AG09309 (cell line): ENCODE data around the gene KIT.

Experiments
- DNase-seq: peaks from one replicate; pipeline ENCODE4 v3.0.0-alpha.2; 2010; ENCODE audit warnings: low read depth
- H3K4me3 ChIP-seq: 2 replicates; pipeline ENCODE4 v1.5.1; 2011; ENCODE audit warnings: mild to moderate bottlenecking, low read depth, low read length, moderate library complexity; ENCODE audit not compliant: control insufficient read depth
- CTCF ChIP-seq: IDR thresholded peaks from 2 replicates; pipeline ENCODE4 v1.5.1; 2011; ENCODE audit warnings: mild to moderate bottlenecking, low read depth, low read length, inconsistent platforms; ENCODE audit not compliant: insufficient read depth, control insufficient read depth; ENCODE audit errors: missing control alignments

The KIT gene

GRCh38 chr4:54743562-54743961 is 85.8 kb downstream of the KIT start:
- DNase-seq, result no peak
- no peak overlapping the region for H3K4me3 ChIP-seq
- no peak for TF ChIP-seq CTCF

GRCh38 chr4:54744487-54744886 is 86.7 kb downstream of the KIT start:
- no peak overlapping the region for H3K4me3 ChIP-seq
- no peak for DNase-seq
- no peak for TF ChIP-seq CTCF

- no peak overlapping the region for H3K4me3 ChIP-seq
- DNase-seq, result no peak
- no peak for TF ChIP-seq CTCF
Measured at GRCh38 chr4:54745031-54745770, 87.4 kb downstream of the KIT start.

GRCh38 chr4:54746218-54746617 is 88.5 kb downstream of the KIT start:
- H3K4me3 ChIP-seq, result no peak overlapping the region
- TF ChIP-seq CTCF, result no peak
- peak; percentile 81 for DNase-seq

- no peak overlapping the region for H3K4me3 ChIP-seq
- DNase-seq, result no peak
- TF ChIP-seq CTCF, result no peak
Measured at GRCh38 chr4:54750341-54750740, 92.6 kb downstream of the KIT start.

- H3K4me3 ChIP-seq, result no peak overlapping the region
- no peak for TF ChIP-seq CTCF
- no peak for DNase-seq
Measured at GRCh38 chr4:54754394-54754793, 96.6 kb downstream of the KIT start.
